Adrenal gland (tissue), 12 donors: Measurements from ENCODE around the gene MRPL34. TPM values are rescaled to one million over a fixed set of nuclear protein-coding genes. Genes with fewer than 3 reads are reported as not detected.

Experiments
- DNase-seq, 7 donors: peaks; one replicate each; pipeline ENCODE4 v3.0.0-alpha.2; 2019 to 2020
- H3K27ac ChIP-seq, 5 donors: fragments of 200-600 bp; sonication (generic) in 4 of 5; 1 replicate in 3 of 5; 2 replicates in 2 of 5; pipeline versions ENCODE4 v1.5.1 to v1.8.0; 2016 to 2020; ENCODE audit warnings: mild to moderate bottlenecking in 1 of 5
- H3K27me3 ChIP-seq: fragments of 200-600 bp; 2 replicates; pipeline ENCODE4 v1.8.0; 2021
- H3K36me3 ChIP-seq, 2 donors: fragments of 200-600 bp; replicated peaks in 1 of 2; 1 replicate in 1 of 2; 2 replicates in 1 of 2; pipeline versions ENCODE4 v1.5.1 to v1.8.0; 2018 to 2022
- H3K4me1 ChIP-seq, 2 donors: fragments of 200-600 bp; replicated peaks in 1 of 2; 1 replicate in 1 of 2; 2 replicates in 1 of 2; pipeline versions ENCODE4 v1.5.1 to v1.8.0; 2018 to 2021
- H3K4me3 ChIP-seq, 4 donors: fragments of 200-600 bp; sonication (generic) in 3 of 4; one replicate each; pipeline ENCODE4 v1.5.1; 2016 to 2018
- H3K9me3 ChIP-seq, 3 donors: fragments of 200-600 bp; sonication (generic) in 1 of 3; replicated peaks in 1 of 3; 1 replicate in 2 of 3; 2 replicates in 1 of 3; pipeline versions ENCODE4 v1.5.1 to v1.8.0; 2016 to 2021
- POLR2A ChIP-seq, 2 donors: fragments of 450-650 bp; IDR thresholded peaks; one replicate each; pipeline ENCODE4 v1.6.1; 2017; ENCODE audit warnings: antibody characterized with exemption in 2 of 2, mild to moderate bottlenecking in 2 of 2, moderate library complexity in 1 of 2
- WGBS, 4 donors: extraction: QIAGEN DNeasy Blood & Tissue Kit in 2 of 4; methylation state at CpG; one replicate each; pipeline versions ENCODE4 v1.1.5 to v1.1.7; 2013 to 2017; 5-methylcytosine and 5-hydroxymethylcytosine counted together
- intact Hi-C, 2 donors: fragments of 100-400 bp; cut with DNase I; formaldehyde crosslinking; loops; one replicate each; pipeline versions ENCODE4 v1.14.1 to v1.15.0; 2022 to 2023
- polyA plus RNA-seq, 3 donors: library from polyadenylated mRNA; stranded (reverse); fragments of 200-250 nt in 2 of 3; fragments of 350-450 nt in 1 of 3; fragmentation: Illumina TruSeq in 1 of 3; extraction: RNeasy Lipid Tissue Mini Kit (QIAGEN cat#74804) in 1 of 3; gene quantifications; one replicate each; pipeline ENCODE4 v1.2.3, GENCODE V29; 2013 to 2014
- total RNA-seq, 9 donors: library from RNA; depleted of rRNA in 4 of 9; stranded (reverse); fragments of >200 nt in 4 of 9; fragments of 120-200 nt in 1 of 9; fragmentation: NEBNext Ultra II Directional in 1 of 9; extraction: Animal tissue kit (Norgen Biotek cat#: 25700) in 1 of 9; gene quantifications; one replicate each; pipeline versions ENCODE4 v1.1.0 to v1.2.4, GENCODE V29; 2013 to 2023
- TF ChIP-seq, protein P1 (sequence below), 6 experiments: fragments of 450-650 bp in 4 of 6; fragments of 200-600 bp in 2 of 6; sonication (generic) in 1 of 6; IDR thresholded peaks; 1 replicate in 5 of 6; 2 replicates in 1 of 6; pipeline versions ENCODE4 v1.5.1 to v1.8.0; 2016 to 2021; ENCODE audit warnings: antibody characterized with exemption in 6 of 6, mild to moderate bottlenecking in 2 of 6, moderate library complexity in 1 of 6
- donor health status: healthy with polysubstance abuse.
- donor health status: Bipolar disorder and iron deficiency.
- donor health status: DM: yes; HTN: yes; CAD: no.
- donor health status: DM: no; HTN: no; CAD: no.
- donor health status: DM: no; HTN: no; CAD: no.
- donor health status: DM: yes; HTN: yes; CAD: no.

MRPL34 gene
- total and polyA plus RNA-seq, 12 donors = 95.8 to 358 (median 152) TPM

- TF ChIP-seq, protein P1, sequence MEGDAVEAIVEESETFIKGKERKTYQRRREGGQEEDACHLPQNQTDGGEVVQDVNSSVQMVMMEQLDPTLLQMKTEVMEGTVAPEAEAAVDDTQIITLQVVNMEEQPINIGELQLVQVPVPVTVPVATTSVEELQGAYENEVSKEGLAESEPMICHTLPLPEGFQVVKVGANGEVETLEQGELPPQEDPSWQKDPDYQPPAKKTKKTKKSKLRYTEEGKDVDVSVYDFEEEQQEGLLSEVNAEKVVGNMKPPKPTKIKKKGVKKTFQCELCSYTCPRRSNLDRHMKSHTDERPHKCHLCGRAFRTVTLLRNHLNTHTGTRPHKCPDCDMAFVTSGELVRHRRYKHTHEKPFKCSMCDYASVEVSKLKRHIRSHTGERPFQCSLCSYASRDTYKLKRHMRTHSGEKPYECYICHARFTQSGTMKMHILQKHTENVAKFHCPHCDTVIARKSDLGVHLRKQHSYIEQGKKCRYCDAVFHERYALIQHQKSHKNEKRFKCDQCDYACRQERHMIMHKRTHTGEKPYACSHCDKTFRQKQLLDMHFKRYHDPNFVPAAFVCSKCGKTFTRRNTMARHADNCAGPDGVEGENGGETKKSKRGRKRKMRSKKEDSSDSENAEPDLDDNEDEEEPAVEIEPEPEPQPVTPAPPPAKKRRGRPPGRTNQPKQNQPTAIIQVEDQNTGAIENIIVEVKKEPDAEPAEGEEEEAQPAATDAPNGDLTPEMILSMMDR (IDR thresholded peaks at IDR 0.05) = no peak
- TF ChIP-seq POLR2A (IDR thresholded peaks at IDR 0.05) = no peak
- Histone ChIP-seq H3K27ac (no peak overlapping the region), H3K36me3 (peaks cover 0 to 40% of the 10 kb centered on the region in 2 donors), H3K4me3 (no peak overlapping the region), H3K27me3 (no peaks in the 10 kb centered on the region), H3K9me3 (no peaks in the 10 kb centered on the region), H3K4me1 (peaks cover 0 to 9% of the 10 kb centered on the region in 2 donors)
- intact Hi-C loops = no loop called here
- DNase-seq = no peak
- WGBS, 4 donors = 88 to 94% (median 90%) methylated on average over 38 to 40 of the region's 40 CpGs
Observed at GRCh38 chr19:17319473-17320238, 14.0 kb downstream of the MRPL34 start.

DNA sequence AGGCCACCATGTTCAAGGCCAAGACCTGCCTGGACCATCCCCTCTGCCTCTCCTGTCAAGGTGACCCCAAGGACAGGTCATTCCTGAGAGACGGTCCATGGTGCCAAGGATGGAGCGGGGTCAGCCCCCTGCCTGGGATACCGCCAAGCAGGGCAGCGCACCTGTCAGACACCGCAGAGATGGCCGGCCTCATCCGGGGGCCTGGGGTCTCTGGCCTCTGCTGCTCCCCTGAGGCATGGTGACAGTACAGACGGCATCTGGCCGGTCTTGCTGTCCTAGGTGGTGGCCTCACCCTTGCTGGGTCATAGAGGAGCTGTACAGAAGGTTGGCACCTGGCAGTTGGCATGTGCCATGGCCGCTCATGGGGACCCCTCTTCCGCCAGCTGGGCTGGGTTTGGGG lies 14.8 kb downstream of the MRPL34 start:
- no peak overlapping the region for H3K27ac ChIP-seq
- WGBS, 4 donors = 85 to 100% (median 87%) methylated on average over 3 to 11 of the region's 11 CpGs
- peaks cover 0 to 37% of the 10 kb centered on the region in 2 donors for H3K36me3 ChIP-seq
- no peak overlapping the region for H3K4me3 ChIP-seq
- H3K4me1 ChIP-seq = peaks cover 0 to 9% of the 10 kb centered on the region in 2 donors
- H3K27me3 ChIP-seq = no peaks in the 10 kb centered on the region
- DNase-seq = no peak
- H3K9me3 ChIP-seq = no peaks in the 10 kb centered on the region
- intact Hi-C loops = no loop called here
- TF ChIP-seq, protein P1 (IDR thresholded peaks at IDR 0.05) = no peak
- no peak for TF ChIP-seq POLR2A (IDR thresholded peaks at IDR 0.05)

DNA sequence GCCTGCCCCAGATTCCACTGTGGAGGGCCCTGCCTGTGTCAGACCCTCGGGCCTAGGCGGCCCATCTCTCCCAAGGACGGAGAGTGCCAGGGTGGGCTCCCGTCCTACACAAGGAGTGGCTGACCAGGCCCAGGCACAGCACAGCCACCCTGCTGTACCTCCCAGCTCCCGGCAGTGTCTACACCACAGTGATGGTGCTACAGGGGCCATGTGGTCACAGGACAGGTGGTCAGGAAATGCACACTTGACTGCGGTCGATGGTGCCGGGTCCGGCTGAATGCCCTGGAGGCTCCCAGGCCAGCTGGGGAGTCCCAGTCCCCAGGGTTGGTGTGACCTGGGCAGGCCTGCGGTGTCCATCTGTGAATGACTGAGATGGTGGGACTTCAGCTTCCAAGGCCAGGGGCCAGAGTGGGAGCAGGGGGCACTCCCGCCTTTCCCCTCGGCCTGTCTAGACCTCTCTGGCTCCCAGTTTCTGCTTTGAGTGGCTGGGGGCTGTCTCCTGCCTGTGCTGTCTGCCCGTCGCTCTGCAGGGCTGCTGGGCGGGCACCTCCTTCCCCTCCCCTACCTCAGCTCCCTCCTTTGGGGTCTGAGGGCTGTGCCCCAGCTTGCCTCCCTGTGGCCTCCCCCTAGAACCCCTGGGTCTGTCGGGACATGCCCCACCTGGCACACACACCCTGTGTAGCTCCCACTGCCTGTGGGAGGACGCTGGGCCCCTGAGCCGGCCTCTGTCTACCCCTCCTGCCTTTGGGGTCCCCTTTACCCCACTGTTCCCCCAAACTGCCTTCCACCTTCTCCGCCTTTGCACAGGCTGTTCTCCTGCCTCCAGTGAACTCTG lies 16.2 kb downstream of the MRPL34 start:
- intact Hi-C loops = no loop called here
- no peak overlapping the region for H3K4me3 ChIP-seq
- H3K36me3 ChIP-seq = peaks cover 0 to 22% of the 10 kb centered on the region in 2 donors
- peaks cover 0 to 9% of the 10 kb centered on the region in 2 donors for H3K4me1 ChIP-seq
- TF ChIP-seq, protein P1 (IDR thresholded peaks at IDR 0.05) = no peak
- no peak for TF ChIP-seq POLR2A (IDR thresholded peaks at IDR 0.05)
- DNase-seq = no peak
- no peaks in the 10 kb centered on the region for H3K9me3 ChIP-seq
- H3K27me3 ChIP-seq = no peaks in the 10 kb centered on the region
- H3K27ac ChIP-seq = peak overlapping the region in 2 of 5 donors; percentile 47 to 54
- 86 to 95% (median 91%) methylated on average over 13 to 19 of the region's 19 CpGs for WGBS, 4 donors

- H3K27ac ChIP-seq = peak overlapping the region in 3 of 5 donors; percentile 39 to 54 (median 47)
- intact Hi-C loops = no loop called here
- peaks cover 0 to 17% of the 10 kb centered on the region in 2 donors for H3K4me1 ChIP-seq
- no peaks in the 10 kb centered on the region for H3K9me3 ChIP-seq
- H3K36me3 ChIP-seq = peaks cover 0 to 20% of the 10 kb centered on the region in 2 donors
- H3K4me3 ChIP-seq = no peak overlapping the region
- 34 to 66% (median 62%) methylated on average over 4 to 10 of the region's 10 CpGs for WGBS, 4 donors
- H3K27me3 ChIP-seq = no peaks in the 10 kb centered on the region
- no peak for TF ChIP-seq POLR2A (IDR thresholded peaks at IDR 0.05)
- TF ChIP-seq, protein P1 (IDR thresholded peaks at IDR 0.05) = no peak
- peak in 3 of 7 donors; percentile 58 to 69 (median 65) for DNase-seq
Observed at GRCh38 chr19:17322854-17323253, 17.2 kb downstream of the MRPL34 start.
